H9 (cell line): ENCODE data around the gene TRPM4. TPM values are rescaled to one million over a fixed set of nuclear protein-coding genes. Genes with fewer than 3 reads are reported as not detected.

Experiments
- DNase-seq: peaks from one replicate; pipeline ENCODE4 v3.0.0-alpha.2; 2017
- H2AFZ ChIP-seq: one replicate; pipeline ENCODE4 v1.6.1; 2013; ENCODE audit warnings: mild to moderate bottlenecking, low read length, control low read depth, moderate library complexity
- H2AK5ac ChIP-seq: 2 replicates; pipeline ENCODE4 v1.6.1; 2013; ENCODE audit warnings: low read length, control low read depth, mixed read lengths; ENCODE audit not compliant: insufficient read length
- H2BK120ac ChIP-seq: one replicate; pipeline ENCODE4 v1.6.1; 2013; ENCODE audit warnings: low read depth, mild to moderate bottlenecking, low read length, control low read depth, inconsistent platforms; ENCODE audit not compliant: poor library complexity, severe bottlenecking
- H2BK12ac ChIP-seq: 2 replicates; pipeline ENCODE4 v1.6.1; 2013; ENCODE audit warnings: low read length, control low read depth, mixed read lengths, low read depth; ENCODE audit not compliant: insufficient read length
- H2BK15ac ChIP-seq: 2 replicates; pipeline ENCODE4 v1.6.1; 2013; ENCODE audit warnings: low read depth, low read length, control low read depth
- H2BK20ac ChIP-seq: one replicate; pipeline ENCODE4 v1.6.1; 2013; ENCODE audit warnings: low read depth, mild to moderate bottlenecking, low read length, control low read depth, inconsistent platforms; ENCODE audit not compliant: poor library complexity, severe bottlenecking
- H2BK5ac ChIP-seq: 2 replicates; pipeline ENCODE4 v1.6.1; 2013; ENCODE audit warnings: low read length, control low read depth, mixed read lengths; ENCODE audit not compliant: insufficient read length
- H3K14ac ChIP-seq: 2 replicates; pipeline ENCODE4 v1.6.1; 2013; ENCODE audit warnings: low read length, control low read depth; ENCODE audit not compliant: insufficient read depth
- H3K18ac ChIP-seq: 2 replicates; pipeline ENCODE4 v1.6.1; 2013; ENCODE audit warnings: low read depth, mild to moderate bottlenecking, mixed read lengths, low read length, control low read depth; ENCODE audit not compliant: insufficient read length
- H3K23ac ChIP-seq: 2 replicates; pipeline ENCODE4 v1.6.1; 2013; ENCODE audit warnings: low read length, control low read depth, mixed read lengths, low read depth; ENCODE audit not compliant: insufficient read length
- H3K23me2 ChIP-seq: 2 replicates; pipeline ENCODE4 v1.6.1; 2013; ENCODE audit warnings: low read depth, mild to moderate bottlenecking, mixed read lengths, low read length, control low read depth; ENCODE audit not compliant: insufficient read length, poor library complexity, severe bottlenecking
- H3K27ac ChIP-seq: 2 replicates; pipeline ENCODE4 v1.5.1; 2013; ENCODE audit warnings: low read length, control low read depth, mixed read lengths, low read depth; ENCODE audit not compliant: insufficient read length
- H3K27me3 ChIP-seq: 2 replicates; pipeline ENCODE4 v1.6.1; 2013; ENCODE audit warnings: low read length, control low read depth, inconsistent platforms; ENCODE audit not compliant: insufficient read depth
- H3K4ac ChIP-seq: 2 replicates; pipeline ENCODE4 v1.6.1; 2013; ENCODE audit warnings: low read depth, mild to moderate bottlenecking, control low read depth, inconsistent platforms, low read length, moderate library complexity
- H3K4me1 ChIP-seq: 2 replicates; pipeline ENCODE4 v1.6.1; 2013; ENCODE audit warnings: low read length, control low read depth, inconsistent platforms; ENCODE audit not compliant: insufficient read depth
- H3K4me2 ChIP-seq: 2 replicates; pipeline ENCODE4 v1.6.1; 2013; ENCODE audit warnings: low read length, control low read depth, mixed read lengths; ENCODE audit not compliant: insufficient read length, insufficient read depth
- H3K56ac ChIP-seq: 2 replicates; pipeline ENCODE4 v1.6.1; 2013; ENCODE audit warnings: low read depth, mild to moderate bottlenecking, mixed read lengths, low read length, control low read depth; ENCODE audit not compliant: insufficient read length
- H3K79me1 ChIP-seq: 2 replicates; pipeline ENCODE4 v1.6.1; 2013; ENCODE audit warnings: low read depth, mild to moderate bottlenecking, moderate library complexity, low read length, control low read depth, inconsistent platforms; ENCODE audit not compliant: insufficient read depth, poor library complexity, severe bottlenecking
- H3K79me2 ChIP-seq: 2 replicates; pipeline ENCODE4 v1.6.1; 2013; ENCODE audit warnings: low read length, control low read depth, inconsistent platforms; ENCODE audit not compliant: insufficient read depth
- H3K9ac ChIP-seq: 2 replicates; pipeline ENCODE4 v1.6.1; 2013; ENCODE audit warnings: low read length, control low read depth, mixed read lengths; ENCODE audit not compliant: insufficient read length; ENCODE audit errors: extremely low read depth
- H3K9me3 ChIP-seq: one replicate; pipeline ENCODE4 v1.6.1; 2013; ENCODE audit warnings: low read depth, low read length, inconsistent platforms; ENCODE audit not compliant: control insufficient read depth
- H3T11ph ChIP-seq: one replicate; pipeline ENCODE4 v1.6.1; 2013; ENCODE audit warnings: mild to moderate bottlenecking, low read length, control low read depth, inconsistent platforms
- H4K20me1 ChIP-seq: one replicate; pipeline ENCODE4 v1.6.1; 2013; ENCODE audit not compliant: control insufficient read depth, insufficient read length, insufficient read depth
- H4K5ac ChIP-seq: 2 replicates; pipeline ENCODE4 v1.6.1; 2013; ENCODE audit warnings: low read depth, mild to moderate bottlenecking, mixed read lengths, low read length, control low read depth; ENCODE audit not compliant: insufficient read length
- H4K8ac ChIP-seq: replicated peaks from 2 replicates; pipeline ENCODE4 v1.6.1; 2013; ENCODE audit warnings: low read length, control low read depth, mixed read lengths, low read depth; ENCODE audit not compliant: insufficient read length
- H4K91ac ChIP-seq: 2 replicates; pipeline ENCODE4 v1.6.1; 2013; ENCODE audit warnings: low read depth, mild to moderate bottlenecking, moderate library complexity, mixed read lengths, low read length, control low read depth; ENCODE audit not compliant: insufficient read length
- H3K27ac Mint-ChIP-seq, 3 experiments: 2 replicates in 2 of 3; 3 replicates in 1 of 3; pipeline ENCODE4 v1.8.0; 2020 to 2021; ENCODE audit warnings: mixed read lengths in 3 of 3, mild to moderate bottlenecking in 1 of 3, moderate library complexity in 1 of 3
- H3K27me3 Mint-ChIP-seq: 2 replicates; pipeline ENCODE4 v1.8.0; 2021; ENCODE audit warnings: low read depth, mild to moderate bottlenecking, moderate library complexity, mixed read lengths
- H3K36me3 Mint-ChIP-seq, 3 experiments: 2 replicates in 2 of 3; 3 replicates in 1 of 3; pipeline ENCODE4 v1.8.0; 2020 to 2021; ENCODE audit warnings: low read depth in 3 of 3, mixed read lengths in 3 of 3; ENCODE audit not compliant: insufficient read depth in 1 of 3
- H3K4me1 Mint-ChIP-seq, 2 experiments: 2 replicates each; pipeline ENCODE4 v1.8.0; 2020; ENCODE audit warnings: mixed read lengths in 2 of 2
- H3K4me3 Mint-ChIP-seq, 2 experiments: 2 replicates in 1 of 2; 3 replicates in 1 of 2; pipeline ENCODE4 v1.8.0; 2020 to 2021; ENCODE audit warnings: mild to moderate bottlenecking in 2 of 2, mixed read lengths in 2 of 2, moderate library complexity in 1 of 2
- H3K9me3 Mint-ChIP-seq, 2 experiments: 2 replicates in 1 of 2; 3 replicates in 1 of 2; pipeline ENCODE4 v1.8.0; 2020; ENCODE audit warnings: mild to moderate bottlenecking in 2 of 2, mixed read lengths in 2 of 2, moderate library complexity in 1 of 2
- WGBS: extraction: QIAGEN DNeasy Blood & Tissue Kit; methylation state at CpG from one replicate; pipeline ENCODE4 v1.1.7; 2013; ENCODE audit warnings: missing lambda C conversion rate, low lambda C conversion rate, mixed read lengths; ENCODE audit not compliant: insufficient read length; ENCODE audit errors: extremely low coverage; 5-methylcytosine and 5-hydroxymethylcytosine counted together
- total RNA-seq: library from RNA; stranded (reverse); gene quantifications from 2 replicates; pipeline ENCODE4 v1.2.1, GENCODE V29; 2021
- TF ChIP-seq, protein P1 (sequence below): fragments of 200-600 bp; sonication (generic); conservative IDR thresholded peaks from 3 replicates; pipeline ENCODE4 v1.8.0; 2021; ENCODE audit warnings: antibody characterized with exemption, mild to moderate bottlenecking

The TRPM4 gene
- total RNA-seq, 1 experiment from 2014 or later: 6.9 TPM

GRCh38 chr19:49243726-49244125 lies 86.1 kb downstream of the TRPM4 start:
- H3K27me3 Mint-ChIP-seq: peaks cover 9% of the 10 kb centered on the region; the same call in 1 of the 2 replicates
- no CpG with 5 or more reads among the region's 11 CpGs for WGBS
- no peak overlapping the region for H3K27ac Mint-ChIP-seq

More at GRCh38 chr19:49243726-49244125, 86.1 kb downstream of the TRPM4 start:
- TF ChIP-seq, protein P1, sequence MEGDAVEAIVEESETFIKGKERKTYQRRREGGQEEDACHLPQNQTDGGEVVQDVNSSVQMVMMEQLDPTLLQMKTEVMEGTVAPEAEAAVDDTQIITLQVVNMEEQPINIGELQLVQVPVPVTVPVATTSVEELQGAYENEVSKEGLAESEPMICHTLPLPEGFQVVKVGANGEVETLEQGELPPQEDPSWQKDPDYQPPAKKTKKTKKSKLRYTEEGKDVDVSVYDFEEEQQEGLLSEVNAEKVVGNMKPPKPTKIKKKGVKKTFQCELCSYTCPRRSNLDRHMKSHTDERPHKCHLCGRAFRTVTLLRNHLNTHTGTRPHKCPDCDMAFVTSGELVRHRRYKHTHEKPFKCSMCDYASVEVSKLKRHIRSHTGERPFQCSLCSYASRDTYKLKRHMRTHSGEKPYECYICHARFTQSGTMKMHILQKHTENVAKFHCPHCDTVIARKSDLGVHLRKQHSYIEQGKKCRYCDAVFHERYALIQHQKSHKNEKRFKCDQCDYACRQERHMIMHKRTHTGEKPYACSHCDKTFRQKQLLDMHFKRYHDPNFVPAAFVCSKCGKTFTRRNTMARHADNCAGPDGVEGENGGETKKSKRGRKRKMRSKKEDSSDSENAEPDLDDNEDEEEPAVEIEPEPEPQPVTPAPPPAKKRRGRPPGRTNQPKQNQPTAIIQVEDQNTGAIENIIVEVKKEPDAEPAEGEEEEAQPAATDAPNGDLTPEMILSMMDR: no peak
- no peak for DNase-seq
- Histone ChIP-seq H3K4me2 (no peak overlapping the region), H2BK20ac (no peak overlapping the region), H3K27ac (no peak overlapping the region), H3K56ac (no peak overlapping the region), H3K79me2 (no peaks in the 10 kb centered on the region), H4K8ac (no peak overlapping the region), H4K5ac (no peak overlapping the region), H3K23ac (no peak overlapping the region), H3K4me1 (no peaks in the 10 kb centered on the region), H4K91ac (no peak overlapping the region), H3T11ph (no peak overlapping the region), H4K20me1 (no peaks in the 10 kb centered on the region), H3K14ac (no peak overlapping the region), H2BK12ac (no peak overlapping the region), H3K9ac (no peak overlapping the region), H3K27me3 (no peaks in the 10 kb centered on the region; the same call in 1 of the 2 replicates), H2AK5ac (no peak overlapping the region), H2BK120ac (no peak overlapping the region), H3K9me3 (no peaks in the 10 kb centered on the region), H2BK5ac (no peak overlapping the region), H3K18ac (no peak overlapping the region), H2AFZ (no peak overlapping the region), H3K4ac (no peak overlapping the region), H2BK15ac (no peak overlapping the region), H3K23me2 (no peaks in the 10 kb centered on the region), H3K79me1 (no peaks in the 10 kb centered on the region)
- no peaks in the 10 kb centered on the region; a peak in 1 of 7 replicates for H3K36me3 Mint-ChIP-seq
- no peaks in the 10 kb centered on the region for H3K9me3 Mint-ChIP-seq
- no peak overlapping the region for H3K4me3 Mint-ChIP-seq
- peaks cover 0 to 12% of the 10 kb centered on the region in 2 experiments; a peak in 2 of 4 replicates for H3K4me1 Mint-ChIP-seq
